Dermis microvascular lymphatic vessel endothelial cell (primary cell): ENCODE measurements around the gene IMPACT. TPM values are rescaled to one million over a fixed set of nuclear protein-coding genes. Genes with fewer than 3 reads are reported as not detected.

Experiments used
- DNase-seq, 2 donors: peaks; one replicate each; pipeline versions ENCODE4 v3.0.0 to v3.0.0-alpha.2; 2010; ENCODE audit warnings: low read depth in 2 of 2
- total RNA-seq: library from RNA; depleted of rRNA; stranded (reverse); fragments of >200 nt; gene quantifications from 2 replicates; pipeline ENCODE4 v1.2.1, GENCODE V29; 2014

The IMPACT gene
- total RNA-seq, 1 donor from 2014 or later, result 16.3 TPM

GRCh38 chr18:24420551-24420950 is 5.9 kb upstream of the IMPACT start:
- DNase-seq, result no peak

GRCh38 chr18:24421831-24422230 is 4.6 kb upstream of the IMPACT start:
- DNase-seq, result no peak

- no peak for DNase-seq
These were observed 435 bp upstream of the IMPACT start for GRCh38 chr18:24426073-24426397.

- peak in 1 of 2 donors; percentile 10 for DNase-seq
These were observed 1.0 kb downstream of the IMPACT start for GRCh38 chr18:24427484-24427883.

- DNase-seq, result no peak
These were observed 2.2 kb downstream of the IMPACT start for GRCh38 chr18:24428709-24429108.

- DNase-seq, result no peak
These were observed 2.7 kb downstream of the IMPACT start for GRCh38 chr18:24429188-24429587.

GRCh38 chr18:24432618-24433017 is 6.1 kb downstream of the IMPACT start:
- no peak for DNase-seq

GRCh38 chr18:24436939-24437338 is 10.5 kb downstream of the IMPACT start:
- DNase-seq, result no peak

- no peak for DNase-seq
These were observed 17.4 kb downstream of the IMPACT start for GRCh38 chr18:24443870-24444269.

- DNase-seq, result no peak
These were observed 20.0 kb downstream of the IMPACT start for GRCh38 chr18:24446453-24446852.

- no peak for DNase-seq
These were observed 20.6 kb downstream of the IMPACT start for GRCh38 chr18:24446953-24447538.

- DNase-seq, result no peak
These were observed 21.5 kb downstream of the IMPACT start for GRCh38 chr18:24447961-24448360.

- no peak for DNase-seq
These were observed 30.1 kb downstream of the IMPACT start for GRCh38 chr18:24456549-24456948.

- DNase-seq, result no peak
These were observed 33.3 kb downstream of the IMPACT start for GRCh38 chr18:24459772-24460171.

GRCh38 chr18:24460388-24460787 is 33.9 kb downstream of the IMPACT start, which contains the start of gene HRH4:
TSS of gene HRH4 (plus strand) at chr18:24460637. CDS start at chr18:24460729, 92 bp downstream.
- no peak for DNase-seq

- no peak for DNase-seq
These were observed 35.5 kb downstream of the IMPACT start for GRCh38 chr18:24461996-24462395.

- no peak for DNase-seq
These were observed 36.6 kb downstream of the IMPACT start for GRCh38 chr18:24462838-24463775.

- no peak for DNase-seq
These were observed 39.0 kb downstream of the IMPACT start for GRCh38 chr18:24465486-24465885.

- DNase-seq, result no peak
These were observed 40.3 kb downstream of the IMPACT start for GRCh38 chr18:24466771-24467170.

GRCh38 chr18:24470022-24470618 is 43.6 kb downstream of the IMPACT start:
- no peak for DNase-seq

GRCh38 chr18:24470805-24471204 is 44.3 kb downstream of the IMPACT start:
- DNase-seq, result no peak

GRCh38 chr18:24472591-24472990 is 46.1 kb downstream of the IMPACT start:
- DNase-seq, result no peak

GRCh38 chr18:24474406-24474805 is 47.9 kb downstream of the IMPACT start:
- no peak for DNase-seq
